Mammary epithelial cell (primary cell): Measurements from ENCODE around the gene THRSP.

Source experiments
- EZH2 ChIP-seq: IDR thresholded peaks from 2 replicates; pipeline ENCODE4 v1.6.1; 2012; ENCODE audit warnings: low read length, inconsistent platforms, borderline replicate concordance
- TF ChIP-seq, protein P1 (sequence below), 2 donors: IDR thresholded peaks in 1 of 2; conservative IDR thresholded peaks in 1 of 2; 2 replicates each; pipeline ENCODE4 v1.5.1; 2011 to 2012; ENCODE audit warnings: inconsistent platforms in 2 of 2, low read length in 2 of 2, mild to moderate bottlenecking in 2 of 2, control low read depth in 1 of 2, low read depth in 1 of 2; ENCODE audit not compliant: insufficient read depth in 1 of 2; ENCODE audit errors: extremely low read depth in 1 of 2

DNA sequence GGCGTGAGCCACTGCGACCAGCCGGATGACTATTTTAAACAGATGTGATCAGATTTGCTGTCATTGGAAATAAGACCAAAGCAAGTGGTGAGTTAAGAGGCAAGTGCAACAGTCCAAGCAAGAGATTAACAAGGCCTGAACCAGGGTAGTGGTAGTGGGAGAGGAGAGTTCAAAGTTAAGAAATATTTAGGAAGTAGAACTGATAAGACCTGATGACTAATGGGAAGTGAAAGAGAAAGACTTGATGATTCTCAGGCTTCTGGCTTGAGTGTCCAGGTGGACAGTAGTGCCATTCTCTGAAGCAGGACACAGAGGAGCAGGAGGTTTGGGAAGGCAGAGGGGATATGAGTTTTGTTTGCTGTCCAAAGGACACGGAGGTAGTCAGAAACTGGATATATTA lies 8.8 kb downstream of the THRSP start:
- TF ChIP-seq, protein P1, sequence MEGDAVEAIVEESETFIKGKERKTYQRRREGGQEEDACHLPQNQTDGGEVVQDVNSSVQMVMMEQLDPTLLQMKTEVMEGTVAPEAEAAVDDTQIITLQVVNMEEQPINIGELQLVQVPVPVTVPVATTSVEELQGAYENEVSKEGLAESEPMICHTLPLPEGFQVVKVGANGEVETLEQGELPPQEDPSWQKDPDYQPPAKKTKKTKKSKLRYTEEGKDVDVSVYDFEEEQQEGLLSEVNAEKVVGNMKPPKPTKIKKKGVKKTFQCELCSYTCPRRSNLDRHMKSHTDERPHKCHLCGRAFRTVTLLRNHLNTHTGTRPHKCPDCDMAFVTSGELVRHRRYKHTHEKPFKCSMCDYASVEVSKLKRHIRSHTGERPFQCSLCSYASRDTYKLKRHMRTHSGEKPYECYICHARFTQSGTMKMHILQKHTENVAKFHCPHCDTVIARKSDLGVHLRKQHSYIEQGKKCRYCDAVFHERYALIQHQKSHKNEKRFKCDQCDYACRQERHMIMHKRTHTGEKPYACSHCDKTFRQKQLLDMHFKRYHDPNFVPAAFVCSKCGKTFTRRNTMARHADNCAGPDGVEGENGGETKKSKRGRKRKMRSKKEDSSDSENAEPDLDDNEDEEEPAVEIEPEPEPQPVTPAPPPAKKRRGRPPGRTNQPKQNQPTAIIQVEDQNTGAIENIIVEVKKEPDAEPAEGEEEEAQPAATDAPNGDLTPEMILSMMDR (conservative IDR thresholded peaks at IDR 0.05 in 1 of 2, IDR thresholded peaks at IDR 0.05 in 1 of 2; ENCODE audit: extremely low read depth in 1 of 2, insufficient read depth in 1 of 2, low read depth in 1 of 2, low read length in 2 of 2) = no peak
- TF ChIP-seq EZH2 = no peak
